Measurements from ENCODE around the gene PRKRA. TPM values are rescaled to one million over a fixed set of nuclear protein-coding genes. Genes with fewer than 3 reads are reported as not detected.

Gene PRKRA
- total and polyA plus RNA-seq, 2 of the 8 experiments (the other 6 are each of a cell fraction or from before 2014, with no cell fraction given), result 25.4 to 60.4 TPM

- TF ChIP-seq, protein P1, sequence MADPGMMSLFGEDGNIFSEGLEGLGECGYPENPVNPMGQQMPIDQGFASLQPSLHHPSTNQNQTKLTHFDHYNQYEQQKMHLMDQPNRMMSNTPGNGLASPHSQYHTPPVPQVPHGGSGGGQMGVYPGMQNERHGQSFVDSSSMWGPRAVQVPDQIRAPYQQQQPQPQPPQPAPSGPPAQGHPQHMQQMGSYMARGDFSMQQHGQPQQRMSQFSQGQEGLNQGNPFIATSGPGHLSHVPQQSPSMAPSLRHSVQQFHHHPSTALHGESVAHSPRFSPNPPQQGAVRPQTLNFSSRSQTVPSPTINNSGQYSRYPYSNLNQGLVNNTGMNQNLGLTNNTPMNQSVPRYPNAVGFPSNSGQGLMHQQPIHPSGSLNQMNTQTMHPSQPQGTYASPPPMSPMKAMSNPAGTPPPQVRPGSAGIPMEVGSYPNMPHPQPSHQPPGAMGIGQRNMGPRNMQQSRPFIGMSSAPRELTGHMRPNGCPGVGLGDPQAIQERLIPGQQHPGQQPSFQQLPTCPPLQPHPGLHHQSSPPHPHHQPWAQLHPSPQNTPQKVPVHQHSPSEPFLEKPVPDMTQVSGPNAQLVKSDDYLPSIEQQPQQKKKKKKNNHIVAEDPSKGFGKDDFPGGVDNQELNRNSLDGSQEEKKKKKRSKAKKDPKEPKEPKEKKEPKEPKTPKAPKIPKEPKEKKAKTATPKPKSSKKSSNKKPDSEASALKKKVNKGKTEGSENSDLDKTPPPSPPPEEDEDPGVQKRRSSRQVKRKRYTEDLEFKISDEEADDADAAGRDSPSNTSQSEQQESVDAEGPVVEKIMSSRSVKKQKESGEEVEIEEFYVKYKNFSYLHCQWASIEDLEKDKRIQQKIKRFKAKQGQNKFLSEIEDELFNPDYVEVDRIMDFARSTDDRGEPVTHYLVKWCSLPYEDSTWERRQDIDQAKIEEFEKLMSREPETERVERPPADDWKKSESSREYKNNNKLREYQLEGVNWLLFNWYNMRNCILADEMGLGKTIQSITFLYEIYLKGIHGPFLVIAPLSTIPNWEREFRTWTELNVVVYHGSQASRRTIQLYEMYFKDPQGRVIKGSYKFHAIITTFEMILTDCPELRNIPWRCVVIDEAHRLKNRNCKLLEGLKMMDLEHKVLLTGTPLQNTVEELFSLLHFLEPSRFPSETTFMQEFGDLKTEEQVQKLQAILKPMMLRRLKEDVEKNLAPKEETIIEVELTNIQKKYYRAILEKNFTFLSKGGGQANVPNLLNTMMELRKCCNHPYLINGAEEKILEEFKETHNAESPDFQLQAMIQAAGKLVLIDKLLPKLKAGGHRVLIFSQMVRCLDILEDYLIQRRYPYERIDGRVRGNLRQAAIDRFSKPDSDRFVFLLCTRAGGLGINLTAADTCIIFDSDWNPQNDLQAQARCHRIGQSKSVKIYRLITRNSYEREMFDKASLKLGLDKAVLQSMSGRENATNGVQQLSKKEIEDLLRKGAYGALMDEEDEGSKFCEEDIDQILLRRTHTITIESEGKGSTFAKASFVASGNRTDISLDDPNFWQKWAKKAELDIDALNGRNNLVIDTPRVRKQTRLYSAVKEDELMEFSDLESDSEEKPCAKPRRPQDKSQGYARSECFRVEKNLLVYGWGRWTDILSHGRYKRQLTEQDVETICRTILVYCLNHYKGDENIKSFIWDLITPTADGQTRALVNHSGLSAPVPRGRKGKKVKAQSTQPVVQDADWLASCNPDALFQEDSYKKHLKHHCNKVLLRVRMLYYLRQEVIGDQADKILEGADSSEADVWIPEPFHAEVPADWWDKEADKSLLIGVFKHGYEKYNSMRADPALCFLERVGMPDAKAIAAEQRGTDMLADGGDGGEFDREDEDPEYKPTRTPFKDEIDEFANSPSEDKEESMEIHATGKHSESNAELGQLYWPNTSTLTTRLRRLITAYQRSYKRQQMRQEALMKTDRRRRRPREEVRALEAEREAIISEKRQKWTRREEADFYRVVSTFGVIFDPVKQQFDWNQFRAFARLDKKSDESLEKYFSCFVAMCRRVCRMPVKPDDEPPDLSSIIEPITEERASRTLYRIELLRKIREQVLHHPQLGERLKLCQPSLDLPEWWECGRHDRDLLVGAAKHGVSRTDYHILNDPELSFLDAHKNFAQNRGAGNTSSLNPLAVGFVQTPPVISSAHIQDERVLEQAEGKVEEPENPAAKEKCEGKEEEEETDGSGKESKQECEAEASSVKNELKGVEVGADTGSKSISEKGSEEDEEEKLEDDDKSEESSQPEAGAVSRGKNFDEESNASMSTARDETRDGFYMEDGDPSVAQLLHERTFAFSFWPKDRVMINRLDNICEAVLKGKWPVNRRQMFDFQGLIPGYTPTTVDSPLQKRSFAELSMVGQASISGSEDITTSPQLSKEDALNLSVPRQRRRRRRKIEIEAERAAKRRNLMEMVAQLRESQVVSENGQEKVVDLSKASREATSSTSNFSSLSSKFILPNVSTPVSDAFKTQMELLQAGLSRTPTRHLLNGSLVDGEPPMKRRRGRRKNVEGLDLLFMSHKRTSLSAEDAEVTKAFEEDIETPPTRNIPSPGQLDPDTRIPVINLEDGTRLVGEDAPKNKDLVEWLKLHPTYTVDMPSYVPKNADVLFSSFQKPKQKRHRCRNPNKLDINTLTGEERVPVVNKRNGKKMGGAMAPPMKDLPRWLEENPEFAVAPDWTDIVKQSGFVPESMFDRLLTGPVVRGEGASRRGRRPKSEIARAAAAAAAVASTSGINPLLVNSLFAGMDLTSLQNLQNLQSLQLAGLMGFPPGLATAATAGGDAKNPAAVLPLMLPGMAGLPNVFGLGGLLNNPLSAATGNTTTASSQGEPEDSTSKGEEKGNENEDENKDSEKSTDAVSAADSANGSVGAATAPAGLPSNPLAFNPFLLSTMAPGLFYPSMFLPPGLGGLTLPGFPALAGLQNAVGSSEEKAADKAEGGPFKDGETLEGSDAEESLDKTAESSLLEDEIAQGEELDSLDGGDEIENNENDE (IDR thresholded peaks at IDR 0.05; ENCODE audit: insufficient replicate concordance, low read length), result no peak
- TF ChIP-seq CEBPB (IDR thresholded peaks at IDR 0.05; ENCODE audit: low read depth, low read length), result no peak
- TF ChIP-seq CBX5 (IDR thresholded peaks at IDR 0.05; ENCODE audit: low read depth, low read length), result no peak
- no peak for TF ChIP-seq RBBP5 (IDR thresholded peaks at IDR 0.05; ENCODE audit: borderline replicate concordance, low read depth, low read length)
- no peak for TF ChIP-seq POU5F1 (IDR thresholded peaks at IDR 0.05; ENCODE audit: low read depth, low read length)
- no peak for TF ChIP-seq ATF3 (IDR thresholded peaks at IDR 0.05; ENCODE audit: insufficient read depth, low read depth, low read length)
- TF ChIP-seq HDAC2 (IDR thresholded peaks at IDR 0.05; ENCODE audit: borderline replicate concordance in 1 of 2, low read depth in 2 of 2, low read length in 2 of 2), result peak; percentile 81 to 95; a peak in 2 of 4 replicates
- no peak for TF ChIP-seq CTBP2 (IDR thresholded peaks at IDR 0.05; ENCODE audit: borderline replicate concordance, insufficient read depth, insufficient read length, low read length)
- no peak for TF ChIP-seq ZNF274 (IDR thresholded peaks at IDR 0.05; ENCODE audit: borderline replicate concordance, extremely low read depth, low read length)
Observed at GRCh38 chr2:178450774-178451525, at the start of gene PRKRA, which contains the start of gene PJVK (continued).

Data from H1 (cell line).